Ascending aorta (tissue), 2 donors: Measurements from ENCODE around the gene CHIC1. TPM values are rescaled to one million over a fixed set of nuclear protein-coding genes. Genes with fewer than 3 reads are reported as not detected.
"Not testable (repeated sequence)": the region's sequence is repeated elsewhere in the genome, so short reads cannot be mapped to it uniquely, and the experiment has no call there.

Experiments
- DNase-seq, 2 donors: peaks; one replicate each; pipeline ENCODE4 v3.0.0-alpha.2; 2019; ENCODE audit warnings: low spot score in 2 of 2
- H3K27ac ChIP-seq, 2 donors: fragments of 200-600 bp; sonication (generic); one replicate each; pipeline ENCODE4 v1.5.1; 2016 to 2017; ENCODE audit warnings: mild to moderate bottlenecking in 1 of 2
- H3K27me3 ChIP-seq: fragments of 200-600 bp; sonication (generic); one replicate; pipeline ENCODE4 v1.5.1; 2017
- H3K36me3 ChIP-seq, 2 donors: fragments of 200-600 bp; sonication (generic); one replicate each; pipeline ENCODE4 v1.5.1; 2016
- H3K4me1 ChIP-seq, 2 donors: fragments of 200-600 bp; sonication (generic); one replicate each; pipeline ENCODE4 v1.5.1; 2016 to 2017; ENCODE audit warnings: mild to moderate bottlenecking in 1 of 2
- H3K4me3 ChIP-seq, 2 donors: fragments of 200-600 bp; sonication (generic); one replicate each; pipeline ENCODE4 v1.5.1; 2016 to 2017; ENCODE audit warnings: mild to moderate bottlenecking in 1 of 2
- H3K9me3 ChIP-seq, 2 donors: fragments of 200-600 bp; sonication (generic); one replicate each; pipeline ENCODE4 v1.5.1; 2016
- CTCF ChIP-seq, 3 experiments: fragments of 200-600 bp in 2 of 3; fragments of 450-650 bp in 1 of 3; sonication (generic) in 2 of 3; IDR thresholded peaks; one replicate each; pipeline ENCODE4 v1.5.1; 2016 to 2019; ENCODE audit warnings: antibody characterized with exemption in 3 of 3, mild to moderate bottlenecking in 1 of 3, moderate library complexity in 1 of 3
- intact Hi-C: fragments of 100-400 bp; cut with DNase I; formaldehyde crosslinking; loops from one replicate; pipeline ENCODE4 v1.15.1; 2023
- total RNA-seq: library from RNA; depleted of rRNA; stranded (reverse); fragments of >200 nt; gene quantifications from one replicate; pipeline ENCODE4 v1.1.0, GENCODE V29; 2016

Gene CHIC1
- total RNA-seq, 1 donor from 2014 or later: 3.7 TPM

GRCh38 chrX:73561801-73562200 lies 1.2 kb upstream of the CHIC1 start:
- H3K9me3 ChIP-seq: no peaks in the 10 kb centered on the region
- H3K36me3 ChIP-seq: no peaks in the 10 kb centered on the region
- intact Hi-C loops: loop anchor here (5.0 to 10.0 kb wide), 3 partner anchors 347 to 863 kb away; partner anchors contain the start of genes NAP1L2 and SLC16A2
- no peak for DNase-seq
- H3K27ac ChIP-seq: no peak overlapping the region
- H3K27me3 ChIP-seq: no peaks in the 10 kb centered on the region
- no peak for TF ChIP-seq CTCF (IDR thresholded peaks at IDR 0.05)
- no peak overlapping the region for H3K4me3 ChIP-seq
- H3K4me1 ChIP-seq: no peaks in the 10 kb centered on the region

GRCh38 chrX:73562458-73562857 lies 539 bp upstream of the CHIC1 start:
- no peak for DNase-seq
- no peaks in the 10 kb centered on the region for H3K4me1 ChIP-seq
- intact Hi-C loops: loop anchor here (5.0 to 10.0 kb wide), 3 partner anchors 348 to 862 kb away; partner anchors contain the start of genes NAP1L2 and SLC16A2
- H3K4me3 ChIP-seq: peak overlapping the region; percentile 51 to 71
- peak overlapping the region; percentile 84 to 91 for H3K27ac ChIP-seq
- TF ChIP-seq CTCF (IDR thresholded peaks at IDR 0.05): no peak
- H3K9me3 ChIP-seq: no peaks in the 10 kb centered on the region
- H3K27me3 ChIP-seq: no peaks in the 10 kb centered on the region
- H3K36me3 ChIP-seq: no peaks in the 10 kb centered on the region

- Histone ChIP-seq H3K4me3 (peak overlapping the region; percentile 51 to 71), H3K9me3 (no peaks in the 10 kb centered on the region), H3K27me3 (no peaks in the 10 kb centered on the region), H3K27ac (peak overlapping the region; percentile 84 to 91), H3K36me3 (no peaks in the 10 kb centered on the region), H3K4me1 (no peaks in the 10 kb centered on the region)
- DNase-seq: no peak
- intact Hi-C loops: loop anchor here (5.0 to 10.0 kb wide), 3 partner anchors 349 to 861 kb away; partner anchors contain the start of genes NAP1L2 and SLC16A2
- TF ChIP-seq CTCF (IDR thresholded peaks at IDR 0.05): no peak
Observed at GRCh38 chrX:73563738-73564068, 706 bp downstream of the CHIC1 start.

- intact Hi-C loops: no loop called here
- TF ChIP-seq CTCF (IDR thresholded peaks at IDR 0.05): no peak
- no peaks in the 10 kb centered on the region for H3K27me3 ChIP-seq
- H3K4me1 ChIP-seq: no peaks in the 10 kb centered on the region
- no peak overlapping the region for H3K4me3 ChIP-seq
- no peak overlapping the region for H3K27ac ChIP-seq
- H3K36me3 ChIP-seq: no peaks in the 10 kb centered on the region
- peaks cover 0 to 4% of the 10 kb centered on the region in 2 donors for H3K9me3 ChIP-seq
- no peak for DNase-seq
Observed at GRCh38 chrX:73577361-73577760, 14.4 kb downstream of the CHIC1 start.

- no peak overlapping the region for H3K27ac ChIP-seq
- H3K4me3 ChIP-seq: no peak overlapping the region
- intact Hi-C loops: no loop called here
- H3K4me1 ChIP-seq: no peaks in the 10 kb centered on the region
- no peaks in the 10 kb centered on the region for H3K27me3 ChIP-seq
- no peak for TF ChIP-seq CTCF (IDR thresholded peaks at IDR 0.05)
- no peaks in the 10 kb centered on the region for H3K36me3 ChIP-seq
- no peaks in the 10 kb centered on the region for H3K9me3 ChIP-seq
- no peak for DNase-seq
Observed at GRCh38 chrX:73581002-73581628, 18.1 kb downstream of the CHIC1 start.

- H3K4me3 ChIP-seq, H3K27ac ChIP-seq, DNase-seq, H3K9me3 ChIP-seq, H3K4me1 ChIP-seq, H3K27me3 ChIP-seq, H3K36me3 ChIP-seq, intact Hi-C loops: not testable (repeated sequence)
Observed at GRCh38 chrX:73597758-73598157, 34.8 kb downstream of the CHIC1 start.
